Lower leg skin (tissue), 3 donors: ENCODE data around the gene GRIP1.

ENCODE experiments used
- CTCF ChIP-seq, 3 donors: fragments of 450-650 bp; IDR thresholded peaks; one replicate each; pipeline ENCODE4 v1.5.1; 2016; ENCODE audit warnings: antibody characterized with exemption in 3 of 3, mild to moderate bottlenecking in 3 of 3, moderate library complexity in 2 of 3
- POLR2A ChIP-seq, 2 donors: fragments of 450-650 bp; IDR thresholded peaks; one replicate each; pipeline ENCODE4 v1.6.1; 2016 to 2017; ENCODE audit warnings: antibody characterized with exemption in 2 of 2, mild to moderate bottlenecking in 1 of 2, moderate library complexity in 1 of 2

GRCh38 chr12:66449531-66449930 is 229.3 kb downstream of the GRIP1 start:
- TF ChIP-seq POLR2A (IDR thresholded peaks at IDR 0.05) (no peak), CTCF (IDR thresholded peaks at IDR 0.05) (no peak)
